Smooth muscle cell (in vitro differentiated cells): Measurements from ENCODE around the gene METAP1D. TPM values are rescaled to one million over a fixed set of nuclear protein-coding genes. Genes with fewer than 3 reads are reported as not detected.

ENCODE experiments used
- DNase-seq: peaks from one replicate; lab custom pipeline; 2025; ENCODE audit not compliant: unreplicated experiment; lab: John Stamatoyannopoulos, UW
- H2AFZ ChIP-seq: fragments of 200-600 bp; sonication (generic); 2 replicates; pipeline ENCODE4 v1.6.0; 2016; ENCODE audit warnings: antibody characterized with exemption, low read depth, mild to moderate bottlenecking
- H3F3A ChIP-seq: fragments of 200-600 bp; sonication (generic); 2 replicates; pipeline ENCODE4 v1.6.0; 2017; ENCODE audit warnings: antibody characterized with exemption, low read depth
- H3K27ac ChIP-seq: fragments of 200-600 bp; sonication (generic); 2 replicates; pipeline ENCODE4 v1.5.1; 2016; ENCODE audit warnings: low read depth, mild to moderate bottlenecking
- H3K27me3 ChIP-seq: fragments of 200-600 bp; sonication (generic); 2 replicates; pipeline ENCODE4 v1.6.1; 2016; ENCODE audit warnings: low read depth, mild to moderate bottlenecking
- H3K36me3 ChIP-seq: fragments of 200-600 bp; sonication (generic); 2 replicates; pipeline ENCODE4 v1.5.1; 2016; ENCODE audit warnings: low read depth
- H3K4me1 ChIP-seq: fragments of 200-600 bp; sonication (generic); 2 replicates; pipeline ENCODE4 v1.5.1; 2016; ENCODE audit warnings: low read depth
- H3K4me2 ChIP-seq: fragments of 200-600 bp; sonication (generic); 2 replicates; pipeline ENCODE4 v1.6.0; 2016; ENCODE audit warnings: mild to moderate bottlenecking
- H3K4me3 ChIP-seq: fragments of 200-600 bp; sonication (generic); 2 replicates; pipeline ENCODE4 v1.5.1; 2016; ENCODE audit warnings: mild to moderate bottlenecking
- H3K79me2 ChIP-seq: fragments of 200-600 bp; sonication (generic); 2 replicates; pipeline ENCODE4 v1.6.0; 2016; ENCODE audit warnings: low read depth, mild to moderate bottlenecking
- H3K9ac ChIP-seq: fragments of 200-600 bp; sonication (generic); 2 replicates; pipeline ENCODE4 v1.6.0; 2016; ENCODE audit warnings: low read depth
- H3K9me3 ChIP-seq: fragments of 200-600 bp; sonication (generic); replicated peaks from 2 replicates; pipeline ENCODE4 v1.5.1; 2016; ENCODE audit warnings: low read depth
- H4K20me1 ChIP-seq: fragments of 200-600 bp; sonication (generic); 2 replicates; pipeline ENCODE4 v1.6.0; 2016; ENCODE audit warnings: low read depth
- CTCF ChIP-seq: fragments of 200-600 bp; sonication (generic); IDR thresholded peaks from 2 replicates; pipeline ENCODE4 v1.5.1; 2017; ENCODE audit warnings: borderline replicate concordance, mild to moderate bottlenecking, antibody characterized with exemption; ENCODE audit not compliant: insufficient read depth, poor library complexity, severe bottlenecking
- WGBS: methylation state at CpG from one replicate; pipeline ENCODE4 v1.1.7; 2016; ENCODE audit warnings: low lambda C conversion rate; 5-methylcytosine and 5-hydroxymethylcytosine counted together
- polyA plus RNA-seq: library from polyadenylated mRNA; unstranded; fragments of >200 nt; fragmentation: Nextera tagmentation; extraction: Ambion mirVana; gene quantifications from 2 replicates; pipeline ENCODE4 v1.2.1, GENCODE V29; 2016
- total RNA-seq: library from RNA; depleted of rRNA; stranded (reverse); fragments of >200 nt; gene quantifications from 2 replicates; pipeline ENCODE4 v1.2.3, GENCODE V29; 2014

METAP1D gene
- total and polyA plus RNA-seq, 2 experiments from 2014 or later: 5.9 to 7.5 TPM

DNA sequence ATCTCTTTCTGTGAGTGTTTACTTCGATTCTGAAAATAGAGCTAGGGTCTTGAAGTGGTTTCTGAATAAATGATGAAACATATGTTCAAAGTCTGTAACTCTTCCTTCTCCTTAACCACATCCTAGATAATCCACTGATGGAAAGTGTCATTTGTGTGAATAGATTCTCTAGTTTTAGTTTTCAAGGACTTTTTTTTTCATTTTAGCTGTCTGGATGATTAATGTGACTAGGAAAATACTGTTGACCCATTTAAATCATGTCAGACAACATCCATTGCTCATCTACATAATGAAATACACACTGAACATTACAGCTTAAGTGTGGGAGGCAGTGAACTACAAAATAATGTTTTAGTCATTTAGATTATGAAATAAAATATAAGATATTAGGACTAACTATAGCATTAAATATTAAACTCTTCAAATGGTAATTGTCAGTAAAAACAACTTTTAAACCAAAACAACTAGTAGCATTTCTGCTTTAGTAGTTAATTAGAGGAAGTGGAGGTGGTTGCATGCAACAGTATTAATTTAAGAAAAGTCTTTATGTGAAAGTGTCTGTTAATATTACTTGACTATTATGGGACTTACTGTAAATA is 46.4 kb downstream of the METAP1D start:
- Histone ChIP-seq H4K20me1 (no peaks in the 10 kb centered on the region), H3F3A (no peaks in the 10 kb centered on the region), H3K9me3 (no peaks in the 10 kb centered on the region), H3K4me1 (no peaks in the 10 kb centered on the region), H2AFZ (no peak overlapping the region), H3K4me3 (no peak overlapping the region), H3K27me3 (no peaks in the 10 kb centered on the region), H3K4me2 (no peak overlapping the region), H3K9ac (no peak overlapping the region), H3K79me2 (no peaks in the 10 kb centered on the region), H3K27ac (no peak overlapping the region), H3K36me3 (no peaks in the 10 kb centered on the region)
- WGBS: 73% methylated on average over 1 of the region's 1 CpG
- TF ChIP-seq CTCF: no peak
- DNase-seq: no peak

DNA sequence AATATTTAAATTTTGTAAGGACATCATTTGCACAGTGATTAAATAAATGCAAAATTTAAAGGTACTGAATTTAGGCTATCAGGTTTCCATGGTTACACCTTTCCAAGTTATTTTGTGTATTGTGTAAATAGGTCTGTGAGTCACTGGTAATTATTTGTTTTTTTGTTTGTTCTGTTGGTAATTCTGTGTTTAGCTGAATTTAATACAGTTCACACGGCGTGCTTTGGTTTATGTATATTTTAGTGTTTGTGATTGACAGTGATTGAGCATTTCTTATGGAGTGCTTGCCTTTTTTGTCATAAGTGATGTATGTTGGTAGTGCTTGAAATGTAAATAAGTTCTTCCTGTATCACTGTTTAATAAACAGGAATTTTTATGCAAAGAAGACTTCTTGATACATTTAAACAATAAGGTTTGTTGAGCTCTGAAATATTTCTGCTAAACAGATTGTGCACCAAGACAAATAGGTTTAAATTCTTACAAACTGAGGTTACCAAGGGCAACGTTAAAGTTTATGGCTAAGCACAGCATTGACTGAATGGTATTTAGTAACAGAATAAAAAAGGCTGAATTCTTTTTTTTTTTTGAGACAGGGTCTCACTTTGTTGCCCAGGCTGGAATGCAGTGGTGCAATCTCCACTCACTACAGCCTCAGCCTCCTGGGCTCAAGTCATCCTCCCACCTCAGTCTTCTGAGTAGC is 47.3 kb downstream of the METAP1D start:
- Histone ChIP-seq H4K20me1 (no peaks in the 10 kb centered on the region), H3K27me3 (no peaks in the 10 kb centered on the region), H2AFZ (no peak overlapping the region), H3K9ac (no peak overlapping the region), H3K27ac (no peak overlapping the region), H3K79me2 (no peaks in the 10 kb centered on the region), H3K9me3 (no peaks in the 10 kb centered on the region), H3K4me1 (no peaks in the 10 kb centered on the region), H3K4me3 (no peak overlapping the region), H3K4me2 (no peak overlapping the region), H3K36me3 (no peaks in the 10 kb centered on the region), H3F3A (no peaks in the 10 kb centered on the region)
- WGBS: 80% methylated on average over 3 of the region's 3 CpGs
- no peak for TF ChIP-seq CTCF
- no peak for DNase-seq

DNA sequence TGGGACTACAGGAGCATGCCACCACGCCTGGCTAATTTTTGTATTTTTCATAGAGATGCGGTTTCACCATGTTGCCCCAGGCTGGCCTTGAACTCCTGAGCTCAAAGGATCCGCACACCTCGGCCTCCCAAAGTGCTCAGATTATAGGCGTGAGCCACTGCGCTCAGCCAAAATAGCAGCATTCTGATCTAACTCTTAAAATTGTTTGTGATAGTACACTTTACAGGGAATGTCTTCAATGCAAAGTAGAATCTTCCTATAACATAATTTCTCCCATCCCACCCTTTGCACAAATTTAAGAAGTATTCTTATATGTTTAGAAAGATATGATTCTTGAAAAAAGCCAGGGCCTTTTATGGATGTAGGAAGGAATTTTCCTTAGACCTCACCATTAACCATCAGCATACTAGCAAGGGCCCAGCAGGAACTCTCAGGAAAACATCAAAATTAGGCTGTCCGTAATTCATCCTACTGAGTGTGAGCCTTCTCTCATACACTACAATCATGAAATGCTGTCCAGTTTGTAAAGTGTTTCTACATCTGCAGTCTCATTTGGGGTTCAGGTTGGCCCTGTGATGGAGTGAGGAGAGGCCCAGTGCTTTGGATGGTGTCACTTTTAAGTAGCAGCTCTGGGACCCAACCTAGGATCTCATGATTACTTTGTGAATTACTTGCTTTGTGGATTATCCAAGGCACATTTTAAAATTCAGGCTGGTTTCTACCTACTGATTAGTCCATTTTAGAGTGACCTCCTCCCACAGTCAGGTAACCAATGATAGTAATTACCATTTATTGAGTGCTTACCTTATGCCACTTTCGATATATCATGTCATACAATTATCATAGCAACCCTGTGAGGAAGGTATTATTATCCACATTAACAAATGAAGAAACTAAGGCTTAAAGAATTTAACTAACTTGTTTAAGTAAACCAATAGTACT is 48.1 kb downstream of the METAP1D start:
- Histone ChIP-seq H3K36me3 (no peaks in the 10 kb centered on the region), H3K9ac (no peak overlapping the region), H3F3A (no peaks in the 10 kb centered on the region), H3K4me3 (no peak overlapping the region), H3K9me3 (no peaks in the 10 kb centered on the region), H3K27ac (no peak overlapping the region), H4K20me1 (no peaks in the 10 kb centered on the region), H3K79me2 (no peaks in the 10 kb centered on the region), H3K4me2 (no peak overlapping the region), H3K4me1 (no peaks in the 10 kb centered on the region), H2AFZ (no peak overlapping the region), H3K27me3 (no peaks in the 10 kb centered on the region)
- DNase-seq: no peak
- TF ChIP-seq CTCF: no peak
- 95% methylated on average over 8 of the region's 8 CpGs for WGBS
